ENCODE results near the gene SET. TPM values are rescaled to one million over a fixed set of nuclear protein-coding genes. Genes with fewer than 3 reads are reported as not detected.

The SET gene
- total and polyA plus RNA-seq, 2 of the 13 experiments (the other 11 are each of a cell fraction or from before 2014, with no cell fraction given), result 94.2 to 611 TPM

- TF ChIP-seq, protein P1, sequence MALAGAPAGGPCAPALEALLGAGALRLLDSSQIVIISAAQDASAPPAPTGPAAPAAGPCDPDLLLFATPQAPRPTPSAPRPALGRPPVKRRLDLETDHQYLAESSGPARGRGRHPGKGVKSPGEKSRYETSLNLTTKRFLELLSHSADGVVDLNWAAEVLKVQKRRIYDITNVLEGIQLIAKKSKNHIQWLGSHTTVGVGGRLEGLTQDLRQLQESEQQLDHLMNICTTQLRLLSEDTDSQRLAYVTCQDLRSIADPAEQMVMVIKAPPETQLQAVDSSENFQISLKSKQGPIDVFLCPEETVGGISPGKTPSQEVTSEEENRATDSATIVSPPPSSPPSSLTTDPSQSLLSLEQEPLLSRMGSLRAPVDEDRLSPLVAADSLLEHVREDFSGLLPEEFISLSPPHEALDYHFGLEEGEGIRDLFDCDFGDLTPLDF (CRISPR knock-in tag; IDR thresholded peaks at IDR 0.05), result no peak
- TF ChIP-seq PLRG1 (conservative IDR thresholded peaks at IDR 0.05), result no peak
- peak; percentile 68 for TF ChIP-seq RAD51 (IDR thresholded peaks at IDR 0.05; ENCODE audit: borderline replicate concordance)
- TF ChIP-seq SALL1 (CRISPR knock-in tag; IDR thresholded peaks at IDR 0.05), result peak; percentile 9; the same call in 1 of the 2 replicates
- TF ChIP-seq ZEB1 (IDR thresholded peaks at IDR 0.05; ENCODE audit: insufficient replicate concordance, low read depth), result peak; percentile 92
- TF ChIP-seq ZNF780A (CRISPR knock-in tag; IDR thresholded peaks at IDR 0.05), result no peak
- TF ChIP-seq ZNF724P (CRISPR knock-in tag; IDR thresholded peaks at IDR 0.05; ENCODE audit: borderline replicate concordance), result peak; percentile 46; the same call in 1 of the 2 replicates
- TF ChIP-seq XRCC5 (optimal IDR thresholded peaks at IDR 0.05; ENCODE audit: low read length), result peak; percentile 50
- TF ChIP-seq MEIS1 (CRISPR knock-in tag; IDR thresholded peaks at IDR 0.05; ENCODE audit: borderline replicate concordance), result 0 out of 2 replicates have a peak, but pooled peaks have one; percentile 51
- 0 out of 2 replicates have a peak, but pooled peaks have one; percentile 7 for TF ChIP-seq RXRB (CRISPR knock-in tag; IDR thresholded peaks at IDR 0.05; ENCODE audit: borderline replicate concordance)
- peak; percentile 33; the same call in 1 of the 2 replicates for TF ChIP-seq FOSL2 (CRISPR knock-in tag; IDR thresholded peaks at IDR 0.05)
- TF ChIP-seq ZNF878 (CRISPR knock-in tag; IDR thresholded peaks at IDR 0.05), result peak; percentile 52; the same call in 1 of the 2 replicates
- TF ChIP-seq GLMP (CRISPR knock-in tag; IDR thresholded peaks at IDR 0.05; ENCODE audit: borderline replicate concordance), result no peak
- no peak for TF ChIP-seq ZNF225 (CRISPR knock-in tag; IDR thresholded peaks at IDR 0.05)
- 0 out of 2 replicates have a peak, but pooled peaks have one; percentile 22 for TF ChIP-seq ZNF563 (CRISPR knock-in tag; IDR thresholded peaks at IDR 0.05)
- TF ChIP-seq KLF6 (CRISPR knock-in tag; IDR thresholded peaks at IDR 0.05), result no peak; the same call in 1 of the 2 replicates
- no peak for TF ChIP-seq BCL6 (CRISPR knock-in tag; IDR thresholded peaks at IDR 0.05)
- TF ChIP-seq HBP1 (CRISPR knock-in tag; IDR thresholded peaks at IDR 0.05; ENCODE audit: low read depth), result no peak
- TF ChIP-seq MTA3 (CRISPR knock-in tag; IDR thresholded peaks at IDR 0.05), result no peak
- TF ChIP-seq ZNF34 (CRISPR knock-in tag; IDR thresholded peaks at IDR 0.05; ENCODE audit: borderline replicate concordance), result 0 out of 2 replicates have a peak, but pooled peaks have one; percentile 12
- peak; percentile 30; the same call in 1 of the 2 replicates for TF ChIP-seq ARID4A (CRISPR knock-in tag; IDR thresholded peaks at IDR 0.05; ENCODE audit: borderline replicate concordance)
These were observed 4.5 kb upstream of the SET start (continued) for GRCh38 chr9:128684325-128685199.
